Measurements from ENCODE around the gene LMBRD1.
"Not testable (repeated sequence)": the region's sequence is repeated elsewhere in the genome, so short reads cannot be mapped to it uniquely, and the experiment has no call there.

The LMBRD1 gene

DNA sequence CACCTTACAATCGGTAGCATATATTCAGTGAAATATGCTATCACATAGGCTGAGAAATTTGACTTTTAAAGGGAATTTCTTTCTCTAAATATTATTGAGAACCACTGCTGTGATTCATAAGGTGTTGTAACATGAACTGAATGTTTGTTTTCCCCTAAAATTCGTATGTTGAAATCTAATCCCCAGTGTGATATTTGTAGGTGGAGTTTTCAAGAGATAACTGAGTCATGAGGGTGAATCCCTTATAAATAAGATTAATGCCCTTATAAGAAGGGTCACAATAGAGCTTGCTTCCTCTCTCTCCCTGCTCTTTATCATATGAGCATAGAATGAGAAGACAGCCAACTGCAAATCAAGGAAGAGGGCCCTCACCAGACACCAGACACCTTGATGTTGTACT is 64.8 kb downstream of the LMBRD1 start:
- DNase-seq = no peak

DNA sequence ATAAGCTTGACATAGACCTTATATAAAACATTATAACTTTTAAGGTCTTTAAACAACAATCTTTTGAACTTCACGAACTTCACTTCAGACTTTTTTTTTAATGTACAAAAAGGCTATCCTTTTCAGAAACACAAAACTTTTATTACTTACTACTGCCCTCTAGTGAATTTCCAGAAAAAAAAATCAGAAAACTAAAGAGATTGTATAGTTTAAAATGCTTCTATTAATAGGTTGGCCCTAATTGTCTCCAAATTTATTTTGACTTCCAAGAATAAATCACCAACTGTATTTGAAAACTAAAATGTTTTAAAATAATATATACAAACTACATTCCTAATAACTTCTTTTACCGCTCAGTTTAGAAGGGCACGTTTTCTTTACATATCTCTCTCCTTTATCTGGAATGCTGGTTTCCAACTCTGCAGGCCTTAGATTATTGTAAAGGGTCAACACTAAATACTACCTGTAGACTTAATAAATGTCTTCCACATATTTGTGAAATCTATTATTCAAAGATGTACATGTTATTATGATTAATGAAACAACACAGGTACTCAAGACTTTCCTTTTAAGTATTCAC is 66.8 kb downstream of the LMBRD1 start:
- DNase-seq = no peak

DNA sequence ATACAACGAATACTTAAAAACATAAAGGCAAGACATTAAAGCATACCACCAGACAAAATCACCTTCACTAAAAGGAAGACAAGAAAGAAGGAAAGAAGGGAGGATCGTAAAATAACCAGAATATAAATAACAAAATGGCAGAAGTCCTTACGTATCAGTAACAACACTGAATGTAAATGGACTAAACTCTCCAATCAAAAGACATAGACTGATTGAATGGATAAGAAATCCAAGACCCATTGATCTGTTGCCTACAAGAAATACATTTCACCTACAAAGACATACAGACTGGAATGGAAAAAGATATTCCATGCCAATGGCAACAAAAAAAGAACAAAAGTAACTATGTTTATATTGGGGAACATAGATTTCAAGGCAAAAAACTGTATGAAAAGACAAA is 74.1 kb downstream of the LMBRD1 start:
- no peak for DNase-seq

DNA sequence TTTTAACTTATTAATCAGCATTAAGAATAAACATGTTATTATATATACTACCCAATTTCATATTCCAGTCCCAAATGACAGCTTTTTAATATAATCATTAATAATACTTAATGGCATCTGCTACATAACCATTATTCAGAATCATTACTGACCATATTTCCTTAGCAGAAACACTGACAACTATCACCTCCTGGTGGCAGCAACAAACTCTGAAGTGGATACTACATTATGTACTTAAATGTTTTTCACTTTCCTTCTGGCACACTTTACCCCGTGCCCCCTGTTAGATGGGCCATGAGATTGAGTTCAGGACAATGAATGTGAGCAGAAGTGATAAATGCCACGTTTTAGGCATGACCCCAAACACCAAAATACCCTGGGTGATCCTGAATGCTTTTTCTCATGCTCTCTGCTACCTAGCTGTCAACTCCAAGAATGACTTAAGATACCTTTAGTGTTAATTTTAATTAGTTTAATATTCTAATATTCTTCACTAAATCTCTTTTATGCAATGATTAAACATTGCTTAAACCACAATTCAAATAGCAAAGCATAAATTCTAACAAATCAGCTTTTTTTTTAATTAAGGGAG is 77.1 kb downstream of the LMBRD1 start:
- DNase-seq = no peak

DNA sequence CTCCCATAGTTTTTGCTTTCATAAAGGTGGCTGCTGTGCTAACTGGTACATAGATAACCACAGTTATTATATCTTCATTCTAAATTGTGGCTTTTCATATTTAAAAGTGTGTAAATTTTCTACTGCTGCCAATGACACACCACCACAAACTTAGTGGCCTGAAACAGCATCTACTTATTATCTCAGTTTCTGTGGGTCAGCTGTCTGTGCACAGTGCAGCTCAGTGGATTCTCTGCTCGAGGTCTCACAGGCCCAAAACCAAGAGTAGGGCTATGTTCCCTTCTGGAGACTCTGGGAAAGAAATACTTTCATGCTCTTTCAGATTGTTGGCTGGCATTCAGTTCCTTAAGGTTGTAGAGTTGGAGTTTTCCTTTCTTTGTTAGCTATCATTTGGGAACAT is 90.1 kb downstream of the LMBRD1 start:
- no peak for DNase-seq

DNA sequence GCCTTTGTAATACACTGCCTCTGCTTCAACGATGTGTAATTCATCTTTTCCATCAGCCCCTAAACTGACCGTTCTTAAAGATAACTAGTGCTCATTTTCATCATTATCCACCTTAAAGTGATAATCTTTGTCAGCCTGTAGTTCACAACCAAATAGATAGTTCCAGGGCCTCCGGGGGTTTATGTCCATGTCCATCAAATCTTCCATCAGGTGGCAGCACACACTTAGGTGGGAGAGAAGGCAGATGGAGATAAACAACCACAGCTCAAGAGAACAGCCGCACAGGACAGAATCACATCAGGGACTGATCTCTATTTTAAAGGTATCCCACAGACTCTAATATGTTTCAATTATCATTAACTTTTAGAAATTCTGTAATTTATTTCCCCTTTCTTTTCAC is 90.9 kb downstream of the LMBRD1 start:
- DNase-seq = no peak

DNA sequence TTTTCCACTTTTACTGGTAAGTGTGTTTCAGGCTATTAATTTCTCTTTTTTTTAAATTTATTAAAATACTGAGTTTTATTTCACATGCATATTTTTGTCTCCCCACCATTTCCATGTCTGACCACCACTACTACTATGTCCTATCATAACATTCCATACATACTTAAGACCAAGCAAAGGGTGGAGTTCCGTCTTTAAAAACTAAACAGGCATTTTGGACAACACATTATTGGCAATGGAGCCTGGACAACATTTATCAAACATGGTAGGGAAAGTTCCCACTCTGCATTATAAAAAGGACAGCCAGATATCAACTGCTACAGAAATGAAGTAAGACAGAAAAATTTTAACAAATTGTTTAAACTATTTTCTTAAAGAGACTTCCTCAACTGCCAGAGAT is 91.9 kb downstream of the LMBRD1 start:
- no peak for DNase-seq

DNA sequence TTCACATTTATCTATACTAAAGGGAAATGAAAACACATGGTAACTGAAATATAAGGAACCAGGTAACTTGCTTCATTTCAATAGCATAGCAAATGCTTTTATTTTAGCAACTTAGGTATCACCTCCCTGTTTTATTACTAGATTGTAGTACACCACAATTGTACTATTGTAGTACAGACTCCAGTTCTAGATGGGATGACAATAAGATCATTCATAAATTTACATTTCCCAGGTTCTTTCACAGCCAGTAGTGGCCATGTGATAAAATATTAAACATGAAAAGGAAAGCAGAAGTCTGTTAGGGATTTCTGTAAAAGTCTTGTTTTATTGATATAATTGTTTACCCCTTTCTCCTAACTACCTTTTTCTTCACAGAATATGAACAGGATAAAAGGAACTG is 97.2 kb downstream of the LMBRD1 start:
- DNase-seq = no peak

DNA sequence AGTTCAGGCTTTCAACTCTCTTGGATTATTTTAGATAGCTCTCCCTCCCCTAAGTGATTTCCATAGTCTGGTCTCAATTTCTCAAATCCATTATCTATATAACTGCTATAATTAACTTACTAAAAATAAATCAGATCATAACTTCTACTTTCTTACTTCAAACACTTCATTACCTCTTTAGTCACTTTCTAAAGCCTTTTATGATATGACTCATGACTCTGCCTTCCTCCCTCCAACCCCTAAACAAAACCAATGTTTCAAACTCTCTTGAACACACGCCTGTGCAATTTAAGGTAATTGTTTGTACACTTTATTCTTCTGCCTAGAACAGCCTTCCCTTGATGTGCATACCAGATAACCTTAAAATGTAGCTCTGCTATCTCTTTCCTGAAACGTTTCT is 100.5 kb downstream of the LMBRD1 start:
- DNase-seq = no peak

DNA sequence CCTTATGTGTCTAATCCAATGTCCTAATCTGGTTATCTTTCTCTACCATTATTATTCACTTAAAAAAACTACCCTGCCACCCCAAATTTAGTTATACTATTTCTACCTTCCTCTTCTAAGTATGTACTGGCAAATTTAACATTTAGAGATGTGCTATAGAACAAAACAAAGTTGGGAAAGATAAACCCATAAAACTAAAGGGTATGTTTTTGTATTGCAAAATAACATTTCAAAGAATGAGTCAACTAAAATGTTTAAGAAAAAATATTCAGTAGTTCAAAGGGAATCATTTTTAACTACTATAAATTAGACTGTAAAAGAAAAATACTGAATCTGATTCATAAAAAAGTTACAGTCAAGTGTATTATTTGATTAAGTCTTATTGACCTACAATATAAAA is 103.0 kb downstream of the LMBRD1 start:
- DNase-seq = no peak

DNA sequence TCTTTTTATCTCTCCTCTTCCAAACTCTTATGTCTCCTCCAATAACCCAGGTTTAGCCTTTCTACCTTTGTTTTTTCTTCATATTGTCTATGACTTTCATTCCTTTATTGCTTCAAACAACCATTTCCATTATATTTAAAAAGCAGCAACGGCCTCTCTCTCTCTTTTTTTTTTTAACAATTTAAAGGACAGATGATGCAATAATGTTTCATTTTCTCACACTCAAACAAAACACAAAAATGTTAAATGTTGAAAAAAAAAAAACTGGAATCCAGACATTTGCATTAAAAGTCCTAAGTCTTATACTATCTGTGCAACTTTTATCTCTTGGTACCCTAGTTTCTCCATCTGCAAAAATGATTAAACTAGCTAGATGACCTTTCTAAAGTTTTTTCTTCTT is 105.8 kb downstream of the LMBRD1 start:
- DNase-seq = no peak

DNA sequence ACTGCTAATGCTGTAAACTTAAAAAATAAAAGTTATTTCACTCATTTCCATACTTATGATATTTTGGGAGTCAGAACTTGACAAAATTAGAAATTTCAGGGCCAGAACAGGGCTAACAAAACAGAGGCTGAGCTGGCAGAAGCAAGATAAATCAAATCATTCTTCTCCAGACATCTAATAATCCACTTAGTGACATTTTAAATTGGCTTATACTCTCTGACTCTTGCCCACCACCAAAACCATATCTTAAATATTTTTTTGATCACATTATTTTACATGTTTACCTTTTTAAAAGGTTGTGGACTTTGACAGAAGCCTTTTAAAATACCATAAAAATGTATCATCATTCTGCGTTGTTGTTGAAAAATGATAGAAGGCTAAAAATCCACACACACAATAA is 116.5 kb downstream of the LMBRD1 start:
- DNase-seq = no peak

DNA sequence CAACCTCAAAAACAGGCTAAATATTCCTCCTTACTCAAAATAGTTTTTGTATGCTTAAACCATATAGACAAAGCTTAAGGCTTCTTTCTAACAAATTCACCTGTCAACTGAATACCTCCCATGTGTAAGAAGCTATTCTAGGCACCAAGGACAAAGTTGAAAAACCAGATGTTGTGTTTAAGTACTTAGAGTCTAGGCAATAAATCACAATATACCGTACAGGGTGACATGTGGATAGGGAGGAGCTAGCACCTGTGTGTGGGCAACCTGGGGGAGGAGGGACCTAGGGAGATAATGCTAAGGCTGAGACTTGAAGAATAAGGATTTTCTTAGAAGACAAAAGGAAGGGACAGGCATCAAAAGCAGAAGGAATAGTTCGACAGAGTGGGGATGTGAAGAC is 123.5 kb downstream of the LMBRD1 start:
- no peak for DNase-seq

DNA sequence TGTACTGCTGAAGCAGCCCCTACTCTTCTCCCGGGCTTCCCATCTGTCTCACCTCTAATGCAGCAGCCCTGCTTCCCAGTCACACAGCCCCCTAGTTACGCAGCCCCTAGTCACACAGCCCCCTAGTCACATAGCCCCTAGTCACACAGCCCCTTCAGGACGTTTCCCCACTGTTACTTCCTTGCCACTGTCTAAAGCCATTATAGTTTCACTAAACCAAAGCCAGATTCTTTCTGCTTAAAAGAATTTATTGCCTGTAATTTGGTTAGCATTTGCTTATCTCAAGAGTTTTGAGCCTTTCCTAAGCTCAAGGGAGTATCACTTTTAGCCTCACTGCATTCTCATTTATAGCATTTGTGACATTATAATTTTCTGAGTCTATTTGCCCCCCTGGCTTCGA is 127.9 kb downstream of the LMBRD1 start:
- DNase-seq = no peak

DNA sequence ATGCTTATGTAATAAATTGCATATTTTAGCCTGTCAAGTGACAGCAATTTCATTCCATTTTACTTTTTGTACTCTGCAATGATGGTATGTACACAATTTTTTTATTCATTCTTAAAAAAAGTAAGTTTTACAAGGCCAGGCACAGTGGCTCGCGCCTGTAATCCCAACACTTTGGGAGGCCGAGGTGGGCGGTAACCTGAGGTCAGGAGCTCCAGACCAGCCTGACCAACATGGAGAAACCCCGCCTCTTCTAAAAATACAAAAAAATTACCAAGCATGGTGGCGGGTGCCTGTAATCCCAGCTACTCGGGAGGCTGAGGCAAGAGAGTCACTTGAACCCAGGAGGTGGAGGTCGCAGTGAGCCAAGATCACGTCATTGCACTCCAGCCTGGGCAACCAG is 130.0 kb downstream of the LMBRD1 start:
- not testable (repeated sequence) for DNase-seq

DNA sequence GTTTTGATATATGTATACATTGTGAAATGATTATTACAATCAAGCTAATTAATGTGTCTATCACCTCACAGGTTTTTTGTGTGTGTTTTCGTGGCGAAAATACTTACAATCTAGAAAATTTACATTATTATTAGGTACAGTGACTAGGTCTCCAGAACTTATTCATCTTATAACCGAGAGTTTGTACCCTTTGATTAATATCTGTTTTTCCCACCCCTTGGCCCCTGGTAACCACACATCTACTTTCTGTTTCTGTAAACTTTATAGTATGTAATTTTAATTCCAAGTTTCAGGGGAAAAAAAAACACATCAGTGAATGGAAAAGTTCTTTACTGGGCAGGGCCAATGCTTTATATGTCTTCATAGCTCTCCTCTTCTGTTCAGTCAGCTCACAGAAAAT is 131.4 kb downstream of the LMBRD1 start:
- DNase-seq = no peak

DNA sequence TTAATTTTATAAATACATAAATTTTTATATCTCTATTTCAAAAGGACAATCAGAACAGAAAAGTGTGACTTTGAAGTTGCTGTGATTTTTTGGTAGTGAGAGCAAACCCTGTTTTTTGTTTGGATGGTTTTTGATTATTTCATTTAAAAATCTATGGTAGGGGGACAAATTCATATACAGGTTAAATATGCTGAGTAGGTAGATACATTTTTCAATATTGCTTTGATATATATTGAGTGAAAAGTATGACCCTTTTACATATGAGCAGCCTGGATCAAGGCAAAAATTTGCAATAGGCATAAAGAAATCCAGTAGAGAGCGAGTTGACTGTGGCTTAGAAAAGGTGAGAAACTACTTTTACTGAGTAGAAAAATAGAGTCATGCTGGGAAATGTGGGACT is 132.3 kb downstream of the LMBRD1 start:
- no peak for DNase-seq

DNA sequence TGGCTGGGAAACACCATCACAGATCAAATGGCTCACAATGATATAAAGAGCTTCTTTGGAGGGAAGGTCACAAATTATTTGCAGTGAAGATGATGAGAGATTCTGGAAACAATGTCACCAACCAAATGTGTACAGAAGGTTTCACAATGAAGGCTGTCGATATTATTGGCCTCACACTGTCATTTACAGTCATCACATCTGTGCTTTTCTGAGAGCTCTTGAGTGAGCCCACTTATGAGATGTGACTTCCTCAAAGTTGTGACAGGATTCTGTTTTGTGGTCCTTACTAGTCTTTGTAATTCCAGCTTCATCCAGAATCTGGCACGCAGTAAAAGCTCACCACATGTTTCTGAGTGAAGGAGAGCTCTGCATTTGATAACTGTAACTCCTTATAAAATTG is 133.6 kb downstream of the LMBRD1 start:
- no peak for DNase-seq

DNA sequence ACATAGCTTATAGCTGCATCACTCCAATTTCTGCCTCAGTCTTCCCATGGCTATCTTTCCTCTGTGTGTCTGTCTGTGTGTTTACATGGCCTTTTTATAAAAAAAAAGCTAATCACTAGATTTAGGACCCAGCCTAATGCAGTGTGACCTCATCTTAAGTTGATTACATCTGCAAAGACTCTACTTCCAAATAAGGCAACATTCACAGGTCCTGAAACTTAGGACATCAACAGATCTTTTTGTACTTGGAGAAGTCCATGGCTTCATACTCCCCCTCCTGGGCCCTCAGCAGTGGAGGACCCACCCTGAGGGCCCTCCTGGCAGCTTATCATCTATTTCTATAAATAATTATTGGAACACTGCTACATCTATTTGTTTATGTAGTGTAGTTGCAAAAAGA is 146.1 kb downstream of the LMBRD1 start:
- DNase-seq = no peak

DNA sequence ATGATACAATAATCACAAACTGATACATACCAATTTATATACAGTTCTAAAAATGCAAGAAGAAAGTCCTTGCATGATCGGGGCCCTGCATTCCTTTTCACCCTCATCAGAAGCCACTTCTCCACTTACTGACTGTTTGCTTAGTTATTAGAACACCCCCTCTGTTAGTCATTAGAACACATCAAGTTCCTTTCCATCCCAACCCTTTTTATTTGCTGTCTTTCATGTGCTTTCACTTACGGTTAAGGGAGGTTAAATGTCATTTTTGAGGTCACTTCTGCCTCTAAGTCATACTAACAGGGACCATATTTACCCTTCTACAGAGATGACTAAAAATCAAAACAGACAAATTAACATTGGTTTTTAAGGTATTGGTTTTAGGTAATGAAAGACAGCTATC is 149.1 kb downstream of the LMBRD1 start:
- no peak for DNase-seq

DNA sequence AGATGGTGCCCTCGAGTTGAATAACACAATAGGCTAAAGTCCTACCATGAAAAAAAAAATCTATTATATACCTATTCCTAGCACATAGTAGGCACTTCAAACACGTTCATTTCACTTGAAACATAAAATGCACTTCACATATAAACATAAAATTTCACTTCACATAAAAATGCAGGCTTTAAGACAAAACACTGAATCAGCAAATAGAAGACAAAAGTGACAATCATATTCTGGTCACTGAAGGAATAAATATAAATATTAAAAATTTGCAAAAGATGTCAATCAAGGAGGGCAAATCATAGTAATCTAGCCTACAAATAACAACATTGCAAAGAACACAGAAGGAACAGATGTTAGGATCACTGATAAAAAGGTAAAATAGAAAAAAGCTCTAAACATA is 153.1 kb downstream of the LMBRD1 start:
- DNase-seq = no peak

DNA sequence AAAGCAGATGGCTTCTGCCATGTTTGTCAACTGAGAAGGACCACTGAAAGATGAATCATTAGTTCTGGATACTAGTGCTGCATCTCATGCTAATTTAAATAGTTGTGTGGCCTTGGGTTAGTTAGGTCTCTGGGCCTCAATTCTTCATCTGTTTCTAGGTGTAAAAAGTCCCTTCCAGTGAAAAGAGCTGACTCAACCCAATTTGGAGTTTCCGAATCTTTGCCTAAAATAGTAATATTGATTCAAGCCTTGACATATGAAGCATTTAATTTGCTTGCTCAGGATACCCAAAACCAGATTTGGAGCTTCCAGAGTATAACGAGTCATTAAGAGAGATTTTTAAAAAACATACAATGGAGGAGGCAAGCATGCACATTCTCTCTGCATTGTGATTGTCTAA is 163.9 kb downstream of the LMBRD1 start:
- DNase-seq = no peak

DNA sequence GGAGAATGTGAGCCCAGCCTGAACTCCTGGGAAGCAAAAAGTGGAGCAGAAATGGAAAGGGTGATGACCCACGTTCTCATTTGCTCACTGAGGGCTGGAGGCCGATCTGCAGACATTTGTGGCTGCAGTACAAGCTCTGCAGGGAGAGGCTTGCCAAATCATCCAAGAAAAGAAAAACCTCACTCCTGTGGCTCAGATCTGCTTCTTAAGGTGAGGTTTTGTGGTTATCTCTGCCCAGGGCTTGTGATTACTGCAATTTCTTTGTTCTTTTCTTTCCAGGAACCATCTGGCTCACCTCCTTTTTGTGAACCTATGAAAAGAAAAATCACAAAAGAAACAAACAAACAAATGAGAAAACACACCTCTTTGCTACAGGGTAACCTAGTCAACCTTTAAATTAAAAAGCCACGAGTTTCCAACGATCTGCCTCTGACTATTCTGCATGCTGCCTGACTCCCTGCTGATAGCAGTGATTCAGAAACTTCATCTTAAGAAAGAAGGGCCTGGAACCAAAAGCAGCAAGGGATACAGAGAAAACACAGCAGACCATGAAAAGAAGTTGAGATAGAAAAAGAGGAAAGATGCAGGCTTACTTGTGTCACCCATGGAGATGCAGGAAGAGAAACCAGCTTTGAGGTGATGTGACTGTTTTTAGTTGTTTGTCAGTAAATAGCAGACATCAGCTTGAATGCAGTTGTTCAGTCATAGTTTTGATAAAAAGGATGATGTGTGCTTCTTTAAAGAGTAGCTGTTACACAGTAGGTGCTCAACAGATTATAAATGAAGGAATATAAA is 165.1 kb downstream of the LMBRD1 start:
- no peak for DNase-seq

DNA sequence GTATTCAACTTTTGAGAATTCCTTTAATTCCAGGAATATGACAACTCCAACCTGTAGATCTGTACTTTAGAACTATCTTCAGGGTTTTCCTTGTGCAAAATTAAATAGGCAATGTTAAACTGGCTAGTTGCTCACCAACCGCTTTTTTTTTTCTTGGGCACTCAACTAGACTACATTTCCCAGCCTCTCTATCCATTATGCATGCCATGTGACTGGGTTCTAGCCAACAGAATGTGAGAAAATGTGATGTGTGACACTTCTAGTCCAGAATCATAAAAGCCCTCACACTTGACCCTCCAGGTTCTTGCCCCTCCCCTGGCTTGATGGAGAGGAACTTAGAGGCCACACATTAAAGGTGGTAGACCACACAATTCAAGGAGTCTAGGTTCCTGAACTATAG is 166.0 kb downstream of the LMBRD1 start:
- DNase-seq = no peak

DNA sequence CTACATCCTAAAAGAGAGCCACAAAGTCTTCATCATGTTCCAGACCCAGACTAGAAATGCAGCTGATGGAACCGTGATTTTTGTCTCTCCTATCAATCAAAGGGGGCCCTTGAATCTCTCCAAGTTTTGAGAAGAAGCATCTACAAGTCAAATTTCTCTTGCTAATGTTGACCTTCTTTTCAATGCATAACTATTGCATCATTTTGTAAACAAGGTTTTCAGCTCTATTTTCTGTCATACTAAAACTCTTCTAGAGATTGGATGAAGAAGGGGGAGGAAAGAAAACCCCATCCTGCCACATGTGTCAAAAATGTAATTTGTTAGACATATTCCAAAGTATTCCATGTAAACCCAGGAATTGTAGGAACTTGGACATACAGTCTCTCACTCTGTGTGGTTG is 169.2 kb downstream of the LMBRD1 start:
- DNase-seq = no peak

Data from stimulated activated CD4-positive, alpha-beta T cell treated with anti-CD3 and anti-CD28 coated beads, Interleukin-12 subunit alpha, Interleukin-12 subunit beta, amount 100 ng/mL, for 4 hours (primary cell).